HCT116 (cell line): Measurements from ENCODE around the gene GAREM2.

Source experiments
- CTCF ChIP-seq, 3 experiments: fragments of 200-600 bp in 1 of 3; sonication (generic) in 1 of 3; IDR thresholded peaks in 2 of 3; conservative IDR thresholded peaks in 1 of 3; 2 replicates each; pipeline ENCODE4 v1.5.1; 2012 to 2017; ENCODE audit warnings: low read depth in 2 of 3, low read length in 2 of 3, antibody characterized with exemption in 1 of 3, borderline replicate concordance in 1 of 3, control low read depth in 1 of 3, mild to moderate bottlenecking in 1 of 3, mixed read lengths in 1 of 3, mixed run types in 1 of 3, moderate library complexity in 1 of 3; ENCODE audit not compliant: insufficient read depth in 1 of 3
- ZFX ChIP-seq: fragments of 450-650 bp; IDR thresholded peaks from 2 replicates; pipeline ENCODE4 v1.6.1; 2017

- TF ChIP-seq CTCF (IDR thresholded peaks at IDR 0.05 in 2 of 3, conservative IDR thresholded peaks at IDR 0.05 in 1 of 3; ENCODE audit: borderline replicate concordance in 1 of 3, insufficient read depth in 1 of 3, low read depth in 2 of 3, low read length in 2 of 3) (no peak), ZFX (no peak)
These were observed 36.4 kb upstream of the GAREM2 start for GRCh38 chr2:26136451-26136850.
